PC-3 (cell line): ENCODE results near the gene TYRO3. TPM values are rescaled to one million over a fixed set of nuclear protein-coding genes. Genes with fewer than 3 reads are reported as not detected.
A peak's percentile ranks its signal among the peaks of the same experiment; 100 is the strongest.

Source experiments
- ATAC-seq: fragments of 200-7000 bp; cut with Tn5 transposase; 2 replicates; pipeline ENCODE4 v1.9.1; 2020; ENCODE audit warnings: mild to moderate bottlenecking, moderate library complexity
- BruUV-seq: library from RNA; stranded (reverse); fragments of 400-500 nt; replicated peaks from 2 replicates; lab custom pipeline; 2021; lab: Mats Ljungman, UMichigan
- CTCF ChIA-PET: fragments of 300-600 bp; sonication (Branson Sonifier 250); formaldehyde crosslinking; loops from one replicate; lab custom pipeline; 2022; ENCODE audit warnings: antibody characterized with exemption; lab: Charles Lee
- POLR2A ChIA-PET: fragments of 300-600 bp; sonication (Branson Sonifier 250); formaldehyde crosslinking; loops from one replicate; lab custom pipeline; 2022; ENCODE audit warnings: antibody characterized with exemption; ENCODE audit not compliant: unreplicated experiment; lab: Charles Lee
- DNase-seq: peaks from one replicate; pipeline ENCODE4 v3.0.0-alpha.2; 2015
- H2AFZ ChIP-seq: fragments of 300-600 bp; sonication (generic); 2 replicates; pipeline ENCODE4 v1.6.0; 2016; ENCODE audit warnings: antibody characterized with exemption, low read length
- H3F3A ChIP-seq: fragments of 300-600 bp; sonication (generic); one replicate; pipeline ENCODE4 v1.6.0; 2017; ENCODE audit warnings: antibody characterized with exemption, low read length, control low read depth, mild to moderate bottlenecking; ENCODE audit not compliant: unreplicated experiment
- H3K27ac ChIP-seq: fragments of 300-600 bp; sonication (generic); 2 replicates; pipeline ENCODE4 v1.5.1; 2016; ENCODE audit warnings: mild to moderate bottlenecking, low read length
- H3K27me3 ChIP-seq: fragments of 300-600 bp; sonication (generic); 2 replicates; pipeline ENCODE4 v1.6.1; 2016; ENCODE audit warnings: low read length, mixed read lengths
- H3K36me3 ChIP-seq: fragments of 300-600 bp; sonication (generic); 2 replicates; pipeline ENCODE4 v1.6.1; 2016; ENCODE audit warnings: low read depth, mixed run types, low read length, mixed read lengths
- H3K4me1 ChIP-seq: fragments of 300-600 bp; sonication (generic); 2 replicates; pipeline ENCODE4 v1.5.1; 2016; ENCODE audit warnings: low read length; ENCODE audit not compliant: insufficient read depth
- H3K4me2 ChIP-seq: fragments of 300-600 bp; sonication (generic); 2 replicates; pipeline ENCODE4 v1.6.0; 2016; ENCODE audit warnings: low read length
- H3K4me3 ChIP-seq: fragments of 300-600 bp; sonication (generic); 2 replicates; pipeline ENCODE4 v1.5.1; 2016; ENCODE audit warnings: mild to moderate bottlenecking, low read length, mixed read lengths
- H3K79me2 ChIP-seq: fragments of 300-600 bp; sonication (generic); 2 replicates; pipeline ENCODE4 v1.6.1; 2017; ENCODE audit warnings: low read length, mixed read lengths
- H3K9ac ChIP-seq: fragments of 300-600 bp; sonication (generic); 2 replicates; pipeline ENCODE4 v1.6.0; 2016; ENCODE audit warnings: mild to moderate bottlenecking, low read length
- H3K9me2 ChIP-seq: fragments of 300-600 bp; sonication (generic); replicated peaks from 2 replicates; pipeline ENCODE4 v1.6.1; 2016; ENCODE audit warnings: mixed run types, low read length, mixed read lengths
- H3K9me3 ChIP-seq: fragments of 300-600 bp; sonication (generic); 2 replicates; pipeline ENCODE4 v1.6.1; 2016; ENCODE audit warnings: low read length, mixed read lengths
- H4K20me1 ChIP-seq: fragments of 300-600 bp; sonication (generic); 2 replicates; pipeline ENCODE4 v1.6.1; 2016; ENCODE audit warnings: low read length, mixed read lengths
- CTCF ChIP-seq: fragments of 300-600 bp; sonication (generic); conservative IDR thresholded peaks from 2 replicates; pipeline ENCODE4 v1.5.1; 2017; ENCODE audit warnings: antibody characterized with exemption, low read depth, mild to moderate bottlenecking, low read length
- EZH2 ChIP-seq: fragments of 300-600 bp; sonication (generic); IDR thresholded peaks from one replicate; pipeline ENCODE4 v1.6.1; 2017; ENCODE audit warnings: antibody characterized with exemption, mild to moderate bottlenecking, low read length; ENCODE audit not compliant: unreplicated experiment
- EZH2phosphoT487 ChIP-seq: fragments of 300-600 bp; sonication (generic); IDR thresholded peaks from 2 replicates; pipeline ENCODE4 v1.6.1; 2018; ENCODE audit warnings: mild to moderate bottlenecking, antibody characterized with exemption, low read length, borderline replicate concordance
- intact Hi-C: fragments of 100-400 bp; cut with micrococcal nuclease; formaldehyde crosslinking; loops from 2 replicates; pipeline ENCODE4 v1.9.0; 2023
- total RNA-seq: library from RNA; depleted of rRNA; stranded (reverse); fragments of >200 nt; gene quantifications from 2 replicates; pipeline ENCODE4 v1.2.3, GENCODE V29; 2014

TYRO3 gene
- total RNA-seq, 1 experiment from 2014 or later: 23.5 TPM

- H3K4me1 ChIP-seq: peaks cover 18% of the 10 kb centered on the region
- H3K36me3 ChIP-seq: no peaks in the 10 kb centered on the region
- no peaks in the 10 kb centered on the region for H4K20me1 ChIP-seq
- no peak overlapping the region for H2AFZ ChIP-seq
- H3K4me2 ChIP-seq: peak overlapping the region; percentile 98
- no peak overlapping the region for H3K9ac ChIP-seq
- H3K27me3 ChIP-seq: no peaks in the 10 kb centered on the region
- H3K9me3 ChIP-seq: no peaks in the 10 kb centered on the region
- DNase-seq (no peak), ATAC-seq (no peak)
- intact Hi-C loops: no loop called here
- no TSS peak for BruUV-seq
- POLR2A ChIA-PET: no interaction called here
- H3K27ac ChIP-seq: no peak overlapping the region
- CTCF ChIA-PET: no interaction called here
- 0 out of 2 replicates have a peak, but pooled peaks cover 6% of the 10 kb centered on the region for H3K79me2 ChIP-seq
- no peak overlapping the region for H3K4me3 ChIP-seq
- H3F3A ChIP-seq: no peaks in the 10 kb centered on the region
- TF ChIP-seq CTCF: no peak
- TF ChIP-seq EZH2: no peak
- TF ChIP-seq EZH2phosphoT487: no peak
- no peaks in the 10 kb centered on the region for H3K9me2 ChIP-seq
Observed at GRCh38 chr15:41560572-41560874, 1.5 kb downstream of the TYRO3 start.

- ChIA-PET POLR2A (interaction anchor here (0.5 kb wide), 1 partner anchor 339 kb away, joined by 3 read pairs; no protein-coding TSS in a partner anchor), CTCF (no interaction called here)
- Histone ChIP-seq H3K27me3 (no peaks in the 10 kb centered on the region), H3K9ac (no peak overlapping the region), H3K79me2 (0 out of 2 replicates have a peak, but pooled peaks cover 6% of the 10 kb centered on the region), H2AFZ (no peak overlapping the region), H3K27ac (no peak overlapping the region), H3K4me3 (no peak overlapping the region), H3K36me3 (no peaks in the 10 kb centered on the region), H3K9me3 (no peaks in the 10 kb centered on the region), H3K4me1 (peaks cover 18% of the 10 kb centered on the region), H3F3A (no peaks in the 10 kb centered on the region), H4K20me1 (no peaks in the 10 kb centered on the region), H3K9me2 (no peaks in the 10 kb centered on the region), H3K4me2 (no peak overlapping the region)
- ATAC-seq (no peak), DNase-seq (no peak)
- intact Hi-C loops: no loop called here
- no TSS peak for BruUV-seq
- TF ChIP-seq CTCF (no peak), EZH2phosphoT487 (no peak), EZH2 (no peak)
Observed at GRCh38 chr15:41561104-41561776, 2.2 kb downstream of the TYRO3 start.

- Histone ChIP-seq H3K27me3 (no peaks in the 10 kb centered on the region), H2AFZ (no peak overlapping the region), H3K27ac (no peak overlapping the region), H3K9me2 (no peaks in the 10 kb centered on the region), H3K4me2 (no peak overlapping the region), H3F3A (no peaks in the 10 kb centered on the region), H3K79me2 (0 out of 2 replicates have a peak, but pooled peaks cover 6% of the 10 kb centered on the region), H3K4me1 (peaks cover 18% of the 10 kb centered on the region), H3K9me3 (no peaks in the 10 kb centered on the region), H4K20me1 (no peaks in the 10 kb centered on the region), H3K36me3 (no peaks in the 10 kb centered on the region), H3K9ac (no peak overlapping the region), H3K4me3 (no peak overlapping the region)
- BruUV-seq: no TSS peak
- TF ChIP-seq CTCF (no peak), EZH2 (no peak), EZH2phosphoT487 (no peak)
- intact Hi-C loops: no loop called here
- ChIA-PET CTCF (interaction anchor here (0.6 kb wide), 1 partner anchor 18 kb away, joined by 4 read pairs; the partner anchor contains the start of gene RPAP1), POLR2A (interaction anchor here (0.5 kb wide), 1 partner anchor 339 kb away, joined by 3 read pairs; no protein-coding TSS in a partner anchor)
- DNase-seq (no peak), ATAC-seq (no peak)
Observed at GRCh38 chr15:41561777-41562145, 2.7 kb downstream of the TYRO3 start.
